ENCODE results near the gene POC1A.

The POC1A gene

DNA sequence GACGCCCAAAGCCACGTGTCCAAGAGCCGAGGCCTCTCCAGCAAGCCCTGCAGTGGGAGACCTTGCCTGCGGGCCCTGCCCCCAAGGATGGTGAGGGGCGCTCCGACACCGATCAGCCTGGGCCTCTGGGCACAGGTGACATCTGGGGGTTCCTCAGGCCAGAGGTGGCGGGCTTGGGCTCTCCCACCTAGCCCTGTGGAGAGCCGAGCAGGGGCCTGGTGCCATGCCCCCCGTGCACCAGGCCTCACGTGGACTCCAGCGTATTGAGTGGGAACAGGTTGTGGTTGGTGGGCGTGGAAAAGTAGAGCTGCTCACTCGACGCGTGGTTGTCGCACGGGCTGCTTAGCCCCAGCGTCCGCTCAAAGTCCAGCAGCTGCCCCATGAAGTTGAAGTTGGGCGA lies 103.7 kb downstream of the POC1A start:
- in situ Hi-C loops (cut with MboI; ENCODE audit: low pct_unique_long_range_greater_than_20kb, low sequenced_read_pairs, unreplicated experiment): no loop called here
- DNase-seq (ENCODE audit: low spot score): no peak
- TF ChIP-seq, protein P1, sequence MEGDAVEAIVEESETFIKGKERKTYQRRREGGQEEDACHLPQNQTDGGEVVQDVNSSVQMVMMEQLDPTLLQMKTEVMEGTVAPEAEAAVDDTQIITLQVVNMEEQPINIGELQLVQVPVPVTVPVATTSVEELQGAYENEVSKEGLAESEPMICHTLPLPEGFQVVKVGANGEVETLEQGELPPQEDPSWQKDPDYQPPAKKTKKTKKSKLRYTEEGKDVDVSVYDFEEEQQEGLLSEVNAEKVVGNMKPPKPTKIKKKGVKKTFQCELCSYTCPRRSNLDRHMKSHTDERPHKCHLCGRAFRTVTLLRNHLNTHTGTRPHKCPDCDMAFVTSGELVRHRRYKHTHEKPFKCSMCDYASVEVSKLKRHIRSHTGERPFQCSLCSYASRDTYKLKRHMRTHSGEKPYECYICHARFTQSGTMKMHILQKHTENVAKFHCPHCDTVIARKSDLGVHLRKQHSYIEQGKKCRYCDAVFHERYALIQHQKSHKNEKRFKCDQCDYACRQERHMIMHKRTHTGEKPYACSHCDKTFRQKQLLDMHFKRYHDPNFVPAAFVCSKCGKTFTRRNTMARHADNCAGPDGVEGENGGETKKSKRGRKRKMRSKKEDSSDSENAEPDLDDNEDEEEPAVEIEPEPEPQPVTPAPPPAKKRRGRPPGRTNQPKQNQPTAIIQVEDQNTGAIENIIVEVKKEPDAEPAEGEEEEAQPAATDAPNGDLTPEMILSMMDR (IDR thresholded peaks at IDR 0.05; ENCODE audit: extremely low read depth, insufficient read depth, missing control alignments): no peak

GRCh38 chr3:52049503-52049902 lies 104.7 kb downstream of the POC1A start:
- in situ Hi-C loops (cut with MboI; ENCODE audit: low pct_unique_long_range_greater_than_20kb, low sequenced_read_pairs, unreplicated experiment): no loop called here
- no peak for DNase-seq (ENCODE audit: low spot score)
- TF ChIP-seq, protein P1 (IDR thresholded peaks at IDR 0.05; ENCODE audit: extremely low read depth, insufficient read depth, missing control alignments): no peak

DNA sequence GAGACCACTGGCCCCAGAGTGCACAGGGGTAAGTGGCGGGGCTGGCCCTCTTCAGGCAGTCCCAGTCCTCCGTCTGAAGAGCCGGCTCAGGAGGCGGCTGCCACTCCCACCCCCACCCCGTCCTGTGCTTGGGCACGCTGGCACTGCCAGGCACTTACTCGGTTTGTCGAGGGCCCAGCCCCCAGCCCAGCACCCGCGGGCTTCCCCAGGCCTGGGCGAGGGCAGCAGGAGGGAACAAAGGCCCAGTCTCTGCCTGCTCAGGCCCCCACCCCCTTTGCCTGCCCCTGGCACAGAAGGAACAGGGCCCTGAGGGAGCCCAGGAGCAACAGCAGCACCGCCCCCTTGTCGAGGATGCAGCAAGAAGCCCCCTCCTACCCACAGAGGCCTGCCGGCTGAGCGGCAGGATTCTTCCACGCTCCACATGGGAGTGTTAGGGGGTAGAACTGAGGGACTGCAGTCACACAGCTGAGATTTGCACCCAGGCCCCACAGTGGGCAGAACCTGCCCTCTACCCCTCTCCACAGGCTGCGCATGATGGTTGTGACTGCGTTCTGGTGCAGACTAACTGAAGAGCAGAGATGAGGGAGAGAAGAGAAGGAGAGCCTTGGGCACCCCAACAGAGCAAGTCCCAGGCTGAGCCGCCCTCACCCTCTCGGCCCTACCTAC lies 106.8 kb downstream of the POC1A start:
- DNase-seq (ENCODE audit: low spot score): no peak
- TF ChIP-seq, protein P1 (IDR thresholded peaks at IDR 0.05; ENCODE audit: extremely low read depth, insufficient read depth, missing control alignments): no peak
- in situ Hi-C loops (cut with MboI; ENCODE audit: low pct_unique_long_range_greater_than_20kb, low sequenced_read_pairs, unreplicated experiment): no loop called here

DNA sequence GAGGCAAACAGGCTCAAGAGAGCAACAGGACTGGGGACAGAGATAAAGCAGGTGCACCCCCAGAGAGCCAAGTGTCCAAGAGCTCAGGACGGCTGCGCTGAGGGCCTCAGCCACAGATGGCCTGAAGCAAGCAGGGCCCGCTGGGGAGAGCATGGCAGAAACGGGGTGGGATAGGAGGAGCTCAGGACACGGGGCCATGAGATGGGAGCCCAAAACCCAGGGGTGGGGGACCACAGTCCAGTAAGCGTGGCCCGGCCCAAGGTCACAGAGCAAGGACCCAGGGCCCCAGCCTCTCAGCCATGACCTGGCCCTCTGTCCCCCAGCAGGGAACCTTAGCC lies 107.4 kb downstream of the POC1A start:
- in situ Hi-C loops (cut with MboI; ENCODE audit: low pct_unique_long_range_greater_than_20kb, low sequenced_read_pairs, unreplicated experiment): no loop called here
- no peak for DNase-seq (ENCODE audit: low spot score)
- TF ChIP-seq, protein P1 (IDR thresholded peaks at IDR 0.05; ENCODE audit: extremely low read depth, insufficient read depth, missing control alignments): no peak

DNA sequence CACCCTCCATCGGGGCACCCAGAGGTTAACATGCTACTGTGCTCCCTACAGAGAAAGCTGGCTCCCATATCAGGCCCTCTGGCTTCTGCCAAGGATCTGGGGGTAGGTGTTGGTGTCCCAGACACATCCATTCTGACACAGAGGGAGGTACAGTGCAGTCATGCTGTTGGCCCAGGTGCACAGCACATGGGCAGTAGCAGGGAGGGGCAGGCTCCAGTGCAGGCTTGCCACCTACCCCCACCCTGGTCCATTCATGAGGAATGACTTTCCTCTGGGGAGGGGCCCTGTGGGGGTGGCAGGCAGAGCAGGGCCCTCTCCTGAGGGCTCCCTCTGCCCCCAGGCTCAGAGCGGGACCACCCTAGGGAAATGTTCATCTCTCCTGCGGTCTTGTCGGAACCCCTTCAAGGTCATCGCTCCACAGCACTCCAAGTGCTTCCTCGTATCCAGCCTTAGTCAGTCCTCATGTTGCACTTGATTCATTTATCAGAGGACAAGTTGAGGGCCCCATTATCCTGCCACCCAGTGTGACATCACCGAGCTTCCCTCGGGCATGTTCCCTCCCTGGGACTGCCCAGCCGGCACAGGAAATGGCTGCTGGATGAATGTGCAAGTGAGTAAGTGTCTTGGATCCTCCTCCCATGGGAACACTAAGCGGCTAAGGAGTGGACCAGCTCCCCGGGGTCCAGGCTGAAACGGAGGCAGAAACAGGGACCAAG lies 107.9 kb downstream of the POC1A start:
- TF ChIP-seq, protein P1 (IDR thresholded peaks at IDR 0.05; ENCODE audit: extremely low read depth, insufficient read depth, missing control alignments): no peak
- in situ Hi-C loops (cut with MboI; ENCODE audit: low pct_unique_long_range_greater_than_20kb, low sequenced_read_pairs, unreplicated experiment): no loop called here
- no peak for DNase-seq (ENCODE audit: low spot score)

DNA sequence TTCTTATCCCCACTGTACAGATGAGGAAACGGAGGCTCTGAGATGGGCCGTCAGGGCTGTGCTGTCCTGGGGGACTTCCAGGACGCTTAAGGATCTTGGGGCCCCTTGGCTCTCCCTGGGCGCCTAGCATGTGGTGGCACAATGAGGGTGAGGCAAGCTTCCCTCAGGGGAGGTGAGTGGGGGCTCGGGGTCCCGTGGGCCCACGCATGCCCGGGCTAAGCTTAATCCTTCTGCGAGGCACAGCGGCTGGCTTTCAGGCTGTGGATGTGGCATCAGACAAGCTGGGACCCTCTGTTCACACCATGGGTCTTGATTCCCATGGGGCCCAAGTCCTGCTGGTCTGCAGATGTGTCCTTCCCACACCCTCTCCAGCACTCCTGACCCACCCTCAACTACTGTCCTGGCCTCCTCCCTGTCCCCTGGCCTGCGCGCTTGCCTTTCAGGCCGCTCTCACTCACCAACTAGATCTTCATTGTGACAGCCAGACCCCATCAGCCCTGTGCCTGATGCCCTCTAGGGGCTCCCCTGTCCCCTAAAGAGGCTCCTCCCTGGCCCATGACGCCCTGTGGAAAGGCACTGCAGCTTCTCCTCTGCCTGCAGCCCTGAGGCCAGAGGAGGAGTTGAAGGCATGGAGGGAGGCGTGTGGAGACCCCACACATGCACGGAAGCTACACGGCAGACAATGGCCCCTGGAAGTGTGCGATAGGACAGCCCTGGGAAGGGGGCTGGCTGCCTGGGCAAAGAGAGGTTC lies 109.2 kb downstream of the POC1A start:
- in situ Hi-C loops (cut with MboI; ENCODE audit: low pct_unique_long_range_greater_than_20kb, low sequenced_read_pairs, unreplicated experiment): no loop called here
- TF ChIP-seq, protein P1 (IDR thresholded peaks at IDR 0.05; ENCODE audit: extremely low read depth, insufficient read depth, missing control alignments): no peak
- DNase-seq (ENCODE audit: low spot score): no peak
